Endothelial cell of umbilical vein (primary cell): ENCODE measurements around the gene DLGAP4. TPM values are rescaled to one million over a fixed set of nuclear protein-coding genes. Genes with fewer than 3 reads are reported as not detected.

Experiments used
- BruUV-seq: library from RNA; stranded (reverse); fragments of 400-500 nt; replicated peaks from 2 replicates; lab custom pipeline; 2021; lab: Mats Ljungman, UMichigan
- CTCF ChIA-PET: fragments of 300-600, 350-600 bp; sonication (Branson Sonifier 250); formaldehyde crosslinking; loops from one replicate; lab custom pipeline; 2021; ENCODE audit warnings: antibody characterized with exemption, inconsistent platforms; lab: Charles Lee
- POLR2A ChIA-PET: fragments of 300-600, 350-600 bp; sonication (Branson Sonifier 250); formaldehyde crosslinking; loops from one replicate; lab custom pipeline; 2021; ENCODE audit warnings: antibody characterized with exemption, inconsistent platforms; lab: Charles Lee
- DNase-seq: peaks from one replicate; pipeline ENCODE4 v3.0.0-alpha.2; 2011; ENCODE audit warnings: low read depth, low spot score
- FAIRE-seq: peaks from 2 replicates; lab custom pipeline; 2011; peaks lifted over from hg19 to GRCh38; lab: Jason Lieb, UNC
- H2AFZ ChIP-seq: 2 replicates; pipeline ENCODE4 v1.6.0; 2012; ENCODE audit warnings: low read depth, low read length, control low read depth, inconsistent platforms
- H3K27ac ChIP-seq: 2 replicates; pipeline ENCODE4 v1.5.1; 2011; ENCODE audit warnings: low read depth, mild to moderate bottlenecking, control low read depth, low read length, moderate library complexity; ENCODE audit not compliant: insufficient read depth
- H3K27me3 ChIP-seq, 2 experiments: 2 replicates each; pipeline versions ENCODE4 v1.6.0 to v1.6.1; 2011; ENCODE audit warnings: low read length in 2 of 2, mixed read lengths in 1 of 2; ENCODE audit not compliant: control insufficient read depth in 2 of 2, insufficient read depth in 2 of 2
- H3K36me3 ChIP-seq, 2 experiments: 2 replicates in 1 of 2; 3 replicates in 1 of 2; pipeline ENCODE4 v1.5.1; 2011; ENCODE audit warnings: low read length in 2 of 2, mild to moderate bottlenecking in 1 of 2, moderate library complexity in 1 of 2; ENCODE audit not compliant: control insufficient read depth in 2 of 2, insufficient read depth in 2 of 2; ENCODE audit errors: extremely low read depth in 1 of 2
- H3K4me1 ChIP-seq: 3 replicates; pipeline ENCODE4 v1.5.1; 2011; ENCODE audit warnings: mild to moderate bottlenecking, low read length; ENCODE audit not compliant: control insufficient read depth, insufficient read depth; ENCODE audit errors: extremely low read depth
- H3K4me2 ChIP-seq: 2 replicates; pipeline ENCODE4 v1.6.1; 2011; ENCODE audit warnings: low read length, control low read depth, mixed read lengths; ENCODE audit not compliant: insufficient read depth
- H3K4me3 ChIP-seq, 3 experiments: fragments of 200-600 bp in 1 of 3; sonication (generic), shearing (Covaris generic) in 1 of 3; replicated peaks in 1 of 3; 2 replicates each; pipeline ENCODE4 v1.5.1; 2011 to 2016; ENCODE audit warnings: control low read depth in 3 of 3, low read length in 3 of 3, mild to moderate bottlenecking in 2 of 3, inconsistent platforms in 1 of 3, low read depth in 1 of 3, moderate library complexity in 1 of 3; ENCODE audit not compliant: insufficient read depth in 1 of 3
- H3K79me2 ChIP-seq: 2 replicates; pipeline ENCODE4 v1.6.0; 2012; ENCODE audit warnings: low read length, inconsistent platforms; ENCODE audit not compliant: control insufficient read depth, insufficient read depth
- H3K9ac ChIP-seq: replicated peaks from 2 replicates; pipeline ENCODE3; 2011; ENCODE audit warnings: low read length, control low read depth; ENCODE audit not compliant: insufficient read depth; ENCODE audit errors: extremely low read depth
- H3K9me1 ChIP-seq: replicated peaks from 3 replicates; pipeline ENCODE4 v1.6.0; 2011; ENCODE audit warnings: mild to moderate bottlenecking, low read length; ENCODE audit not compliant: control insufficient read depth, insufficient read depth; ENCODE audit errors: extremely low read depth
- H3K9me3 ChIP-seq: replicated peaks from 2 replicates; pipeline ENCODE4 v1.5.1; 2012; ENCODE audit warnings: low read length, inconsistent platforms; ENCODE audit not compliant: control insufficient read depth, insufficient read depth
- H4K20me1 ChIP-seq: replicated peaks from 2 replicates; pipeline ENCODE3; 2011; ENCODE audit warnings: mild to moderate bottlenecking, low read length; ENCODE audit not compliant: control insufficient read depth, insufficient read depth; ENCODE audit errors: extremely low read depth
- EZH2 ChIP-seq: IDR thresholded peaks from 2 replicates; pipeline ENCODE4 v1.6.1; 2012; ENCODE audit warnings: borderline replicate concordance, low read depth, mild to moderate bottlenecking, moderate library complexity, low read length, inconsistent platforms; ENCODE audit not compliant: severe bottlenecking
- FOS ChIP-seq: IDR thresholded peaks from 2 replicates; pipeline ENCODE4 v1.6.1; 2011; ENCODE audit warnings: mild to moderate bottlenecking, low read length, moderate library complexity, borderline replicate concordance; ENCODE audit not compliant: insufficient read depth
- GATA2 ChIP-seq: IDR thresholded peaks from 2 replicates; pipeline ENCODE4 v1.7.0; 2011; ENCODE audit warnings: low read depth, mild to moderate bottlenecking, moderate library complexity, mixed read lengths, low read length; ENCODE audit not compliant: insufficient read length, insufficient read depth
- JUN ChIP-seq: IDR thresholded peaks from 2 replicates; pipeline ENCODE4 v1.6.1; 2011; ENCODE audit warnings: borderline replicate concordance, low read depth; ENCODE audit not compliant: insufficient read length, insufficient read depth
- MYC ChIP-seq: IDR thresholded peaks from one replicate; pipeline ENCODE4 v1.6.1; 2011; ENCODE audit warnings: mild to moderate bottlenecking, low read depth, low read length
- POLR2A ChIP-seq: IDR thresholded peaks from 2 replicates; pipeline ENCODE4 v1.6.1; 2012; ENCODE audit warnings: low read depth, mild to moderate bottlenecking, control low read depth, low read length
- POLR2AphosphoS5 ChIP-seq: IDR thresholded peaks from 2 replicates; pipeline ENCODE4 v1.6.1; 2012; ENCODE audit warnings: low read depth, mild to moderate bottlenecking, control low read depth, low read length, moderate library complexity; ENCODE audit not compliant: insufficient read depth
- dilution Hi-C: fragments of 300-500 bp; cut with MboI; formaldehyde crosslinking; loops from one replicate; pipeline ENCODE4 v1.15.0; 2019; ENCODE audit warnings: low sequenced_read_pairs; ENCODE audit not compliant: extremely low pct_ligation_motif_present
- intact Hi-C: fragments of 100-400 bp; cut with micrococcal nuclease; formaldehyde crosslinking; loops from one replicate; pipeline ENCODE4 v1.10.0; 2022
- polyA plus RNA-seq, 4 experiments: library from polyadenylated mRNA; depleted of rRNA in 3 of 4; stranded (reverse) in 3 of 4; unstranded in 1 of 4; fragments of >200 nt; gene quantifications; 2 replicates each; pipeline versions ENCODE4 v1.2.1 to v1.2.3, GENCODE V29; 2011 to 2012; ENCODE audit warnings: missing spikeins in 1 of 4
- total RNA-seq: library from RNA; stranded (reverse); gene quantifications from 2 replicates; pipeline ENCODE4 v1.2.3, GENCODE V29; 2021
- TF ChIP-seq, protein P1 (sequence below), 2 donors: IDR thresholded peaks; 1 replicate in 1 of 2; 2 replicates in 1 of 2; pipeline ENCODE4 v1.5.1; 2011; ENCODE audit warnings: low read length in 2 of 2, mild to moderate bottlenecking in 2 of 2, moderate library complexity in 2 of 2, control low read depth in 1 of 2, inconsistent platforms in 1 of 2, low read depth in 1 of 2; ENCODE audit not compliant: insufficient read depth in 1 of 2; ENCODE audit errors: extremely low read depth in 1 of 2
- TF ChIP-seq, protein P2 (sequence below): IDR thresholded peaks from 2 replicates; pipeline ENCODE4 v1.6.1; 2011; ENCODE audit not compliant: insufficient read depth, insufficient read length

Gene DLGAP4
- total and polyA plus RNA-seq, 2 donors (not counting 3 experiments of a cell fraction or from before 2014, with no cell fraction given) = 57.5 to 125 TPM

DNA sequence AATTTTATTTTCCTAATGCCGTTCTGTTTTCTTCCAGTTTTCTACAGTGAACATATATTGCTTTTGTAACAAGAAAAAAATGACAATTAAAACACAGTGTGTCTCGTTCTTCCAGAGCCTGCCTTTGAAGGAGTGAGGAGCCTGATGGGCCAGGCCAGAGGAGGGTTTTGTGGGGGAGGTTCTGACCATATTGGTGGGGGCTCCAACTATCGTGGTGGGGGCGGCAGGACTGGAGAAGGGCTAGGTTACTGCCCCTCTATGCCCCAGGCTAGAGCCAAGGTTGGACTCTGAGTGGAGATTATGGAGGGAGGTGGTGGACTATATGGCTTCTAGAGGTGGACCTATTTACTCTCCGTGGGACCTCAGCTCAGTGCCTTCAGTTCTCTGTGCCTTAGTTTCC lies 24.0 kb downstream of the DLGAP4 start:
- CTCF ChIA-PET = no interaction called here
- TF ChIP-seq EZH2 = no peak
- no peak for TF ChIP-seq GATA2
- no peak for TF ChIP-seq JUN
- TF ChIP-seq MYC = no peak
- TF ChIP-seq POLR2AphosphoS5 = no peak
- TF ChIP-seq FOS = no peak
- TF ChIP-seq, protein P1, sequence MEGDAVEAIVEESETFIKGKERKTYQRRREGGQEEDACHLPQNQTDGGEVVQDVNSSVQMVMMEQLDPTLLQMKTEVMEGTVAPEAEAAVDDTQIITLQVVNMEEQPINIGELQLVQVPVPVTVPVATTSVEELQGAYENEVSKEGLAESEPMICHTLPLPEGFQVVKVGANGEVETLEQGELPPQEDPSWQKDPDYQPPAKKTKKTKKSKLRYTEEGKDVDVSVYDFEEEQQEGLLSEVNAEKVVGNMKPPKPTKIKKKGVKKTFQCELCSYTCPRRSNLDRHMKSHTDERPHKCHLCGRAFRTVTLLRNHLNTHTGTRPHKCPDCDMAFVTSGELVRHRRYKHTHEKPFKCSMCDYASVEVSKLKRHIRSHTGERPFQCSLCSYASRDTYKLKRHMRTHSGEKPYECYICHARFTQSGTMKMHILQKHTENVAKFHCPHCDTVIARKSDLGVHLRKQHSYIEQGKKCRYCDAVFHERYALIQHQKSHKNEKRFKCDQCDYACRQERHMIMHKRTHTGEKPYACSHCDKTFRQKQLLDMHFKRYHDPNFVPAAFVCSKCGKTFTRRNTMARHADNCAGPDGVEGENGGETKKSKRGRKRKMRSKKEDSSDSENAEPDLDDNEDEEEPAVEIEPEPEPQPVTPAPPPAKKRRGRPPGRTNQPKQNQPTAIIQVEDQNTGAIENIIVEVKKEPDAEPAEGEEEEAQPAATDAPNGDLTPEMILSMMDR (IDR thresholded peaks at IDR 0.05; ENCODE audit: extremely low read depth in 1 of 2, insufficient read depth in 1 of 2, low read depth in 1 of 2, low read length in 2 of 2) = no peak
- TF ChIP-seq POLR2A = no peak
- TF ChIP-seq, protein P2, sequence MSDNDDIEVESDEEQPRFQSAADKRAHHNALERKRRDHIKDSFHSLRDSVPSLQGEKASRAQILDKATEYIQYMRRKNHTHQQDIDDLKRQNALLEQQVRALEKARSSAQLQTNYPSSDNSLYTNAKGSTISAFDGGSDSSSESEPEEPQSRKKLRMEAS = no peak
- no peak for FAIRE-seq

More for the DNA sequence above, 24.0 kb downstream of the DLGAP4 start:
- no peaks in the 10 kb centered on the region for H3K9me1 ChIP-seq
- H3K27ac ChIP-seq = no peak overlapping the region
- H3K9me3 ChIP-seq = no peaks in the 10 kb centered on the region
- no peak overlapping the region for H3K4me2 ChIP-seq
- no peak overlapping the region for H3K4me3 ChIP-seq
- POLR2A ChIA-PET = no interaction called here
- dilution Hi-C loops = no loop called here
- no peaks in the 10 kb centered on the region for H4K20me1 ChIP-seq
- DNase-seq = no peak
- H3K36me3 ChIP-seq = no peaks in the 10 kb centered on the region
- no peaks in the 10 kb centered on the region for H3K4me1 ChIP-seq
- no peaks in the 10 kb centered on the region for H3K79me2 ChIP-seq
- H3K9ac ChIP-seq = no peak overlapping the region
- peaks cover 0 to 6% of the 10 kb centered on the region in 2 experiments for H3K27me3 ChIP-seq
- intact Hi-C loops = no loop called here
- no peak overlapping the region for H2AFZ ChIP-seq
- no TSS peak for BruUV-seq
